OCI-LY1 (cell line): ENCODE data around the gene MYG1.

Experiments
- H2AFZ ChIP-seq: fragments of 200-600 bp; sonication (generic), shearing (Covaris generic); 2 replicates; pipeline ENCODE4 v1.6.0; 2014; ENCODE audit warnings: antibody characterized with exemption, mild to moderate bottlenecking, low read length
- H3F3A ChIP-seq: fragments of 200-600 bp; sonication (generic), shearing (Covaris generic); 2 replicates; pipeline ENCODE4 v1.6.0; 2014; ENCODE audit warnings: mild to moderate bottlenecking, antibody characterized with exemption, low read length, moderate library complexity; ENCODE audit not compliant: insufficient read depth
- H3K27ac ChIP-seq: fragments of 200-600 bp; sonication (generic); 2 replicates; pipeline ENCODE4 v1.5.1; 2014; ENCODE audit warnings: low read length, mixed run types, mild to moderate bottlenecking, low read depth; ENCODE audit not compliant: poor library complexity, severe bottlenecking
- H3K27me3 ChIP-seq: fragments of 200-600 bp; sonication (generic); 2 replicates; pipeline ENCODE4 v1.6.0; 2014; ENCODE audit warnings: antibody characterized with exemption, mild to moderate bottlenecking, low read length, moderate library complexity; ENCODE audit not compliant: insufficient read depth
- H3K36me3 ChIP-seq: fragments of 200-600 bp; sonication (generic); 2 replicates; pipeline ENCODE4 v1.6.1; 2014; ENCODE audit warnings: mild to moderate bottlenecking, antibody characterized with exemption, low read length, moderate library complexity, mixed read lengths; ENCODE audit not compliant: insufficient read depth
- H3K4me1 ChIP-seq: fragments of 200-600 bp; sonication (generic); 2 replicates; pipeline ENCODE4 v1.5.1; 2014; ENCODE audit warnings: mild to moderate bottlenecking, low read length, moderate library complexity; ENCODE audit not compliant: insufficient read depth, severe bottlenecking
- H3K4me2 ChIP-seq: fragments of 200-600 bp; sonication (generic), shearing (Covaris generic); 2 replicates; pipeline ENCODE4 v1.6.1; 2014; ENCODE audit warnings: low read length
- H3K4me3 ChIP-seq: fragments of 200-600 bp; sonication (generic); 2 replicates; pipeline ENCODE4 v1.5.1; 2014; ENCODE audit warnings: low read length, low read depth, mild to moderate bottlenecking, mixed read lengths; ENCODE audit not compliant: poor library complexity, severe bottlenecking
- H3K79me2 ChIP-seq: fragments of 200-600 bp; shearing (Covaris generic); 2 replicates; pipeline ENCODE4 v1.6.1; 2016; ENCODE audit warnings: mixed run types, low read length, mixed read lengths; ENCODE audit not compliant: insufficient read depth
- H3K9ac ChIP-seq: fragments of 200-600 bp; sonication (generic), shearing (Covaris generic); 2 replicates; pipeline ENCODE4 v1.6.1; 2014; ENCODE audit warnings: mild to moderate bottlenecking, low read length, mixed read lengths
- H3K9me2 ChIP-seq: fragments of 200-600 bp; sonication (generic), shearing (Covaris generic); 2 replicates; pipeline ENCODE4 v1.6.1; 2014; ENCODE audit warnings: low read depth, mild to moderate bottlenecking, low read length, mixed read lengths
- H3K9me3 ChIP-seq: fragments of 200-600 bp; shearing (Covaris generic); 2 replicates; pipeline ENCODE4 v1.6.1; 2014; ENCODE audit warnings: low read length, mixed read lengths
- H4K20me1 ChIP-seq: fragments of 200-600 bp; sonication (generic), shearing (Covaris generic); 2 replicates; pipeline ENCODE4 v1.6.0; 2016; ENCODE audit warnings: mild to moderate bottlenecking, low read length; ENCODE audit not compliant: insufficient read depth
- CTCF ChIP-seq: fragments of 200-600 bp; sonication (generic), shearing (Covaris generic); IDR thresholded peaks from 2 replicates; pipeline ENCODE4 v1.5.1; 2017; ENCODE audit warnings: mild to moderate bottlenecking, antibody characterized with exemption, low read length, moderate library complexity, mixed read lengths
- EZH2 ChIP-seq: fragments of 200-600 bp; sonication (generic), shearing (Covaris generic); IDR thresholded peaks from 2 replicates; pipeline ENCODE4 v1.8.0; 2017; ENCODE audit warnings: borderline replicate concordance, mixed run types, mild to moderate bottlenecking, antibody characterized with exemption, low read length, moderate library complexity, mixed read lengths

Gene MYG1

GRCh38 chr12:53299454-53300180 lies at the start of gene MYG1:
Gene MYG1 (plus strand): TSS chr12:53299695. CDS start chr12:53299738, 43 bp downstream.
- Histone ChIP-seq H3K4me2 (peak within 1 kb of the TSS; percentile 98), H3K9me3 (no peaks in the 10 kb centered on the region), H3K4me3 (peak within 1 kb of the TSS; percentile 94), H4K20me1 (no peaks in the 10 kb centered on the region), H3K9ac (peak within 1 kb of the TSS; percentile 90), H3K27me3 (no peaks in the 10 kb centered on the region), H2AFZ (no peak within 1 kb of the TSS), H3F3A (no peaks in the 10 kb centered on the region), H3K79me2 (peaks cover 16% of the 10 kb centered on the region), H3K9me2 (no peaks in the 10 kb centered on the region), H3K27ac (peak within 1 kb of the TSS; percentile 43), H3K36me3 (peaks cover 44% of the 10 kb centered on the region), H3K4me1 (peaks cover 42% of the 10 kb centered on the region)
- TF ChIP-seq CTCF (no peak), EZH2 (no peak)

GRCh38 chr12:53251477-53252348 lies 47.8 kb upstream of the MYG1 start:
- no peaks in the 10 kb centered on the region for H3K79me2 ChIP-seq
- no peaks in the 10 kb centered on the region; the same call in 1 of the 2 replicates for H3K27me3 ChIP-seq
- peaks cover 32% of the 10 kb centered on the region for H3K4me1 ChIP-seq
- H3K9me2 ChIP-seq: no peaks in the 10 kb centered on the region
- no peaks in the 10 kb centered on the region for H4K20me1 ChIP-seq
- peak overlapping the region; percentile 6; the same call in 1 of the 2 replicates for H2AFZ ChIP-seq
- no peak overlapping the region for H3K27ac ChIP-seq
- peak overlapping the region; percentile 94 for H3K4me3 ChIP-seq
- TF ChIP-seq EZH2 (no peak), CTCF (peak; percentile 59)
- H3F3A ChIP-seq: no peaks in the 10 kb centered on the region
- peak overlapping the region; percentile 99 for H3K4me2 ChIP-seq
- no peaks in the 10 kb centered on the region for H3K9me3 ChIP-seq
- H3K36me3 ChIP-seq: peaks cover 13% of the 10 kb centered on the region; the same call in 1 of the 2 replicates
- H3K9ac ChIP-seq: peak overlapping the region; percentile 93

- Histone ChIP-seq H3F3A (no peaks in the 10 kb centered on the region), H3K27ac (no peak overlapping the region), H2AFZ (peak overlapping the region; percentile 6; the same call in 1 of the 2 replicates)
Observed at GRCh38 chr12:53252349-53252916, 47.1 kb upstream of the MYG1 start.

More at GRCh38 chr12:53252349-53252916, 47.1 kb upstream of the MYG1 start:
- Histone ChIP-seq H3K4me3 (peak overlapping the region; percentile 94), H4K20me1 (no peaks in the 10 kb centered on the region), H3K36me3 (peaks cover 13% of the 10 kb centered on the region; the same call in 1 of the 2 replicates), H3K4me2 (peak overlapping the region; percentile 93), H3K27me3 (no peaks in the 10 kb centered on the region), H3K9me3 (no peaks in the 10 kb centered on the region), H3K79me2 (no peaks in the 10 kb centered on the region), H3K9me2 (no peaks in the 10 kb centered on the region), H3K9ac (peak overlapping the region; percentile 93), H3K4me1 (peaks cover 32% of the 10 kb centered on the region)
- TF ChIP-seq CTCF (0 out of 2 replicates have a peak, but pooled peaks have one; percentile 5), EZH2 (no peak)
